ENCODE results near the gene ZNF384. TPM values are rescaled to one million over a fixed set of nuclear protein-coding genes. Genes with fewer than 3 reads are reported as not detected.
"Not testable (repeated sequence)": the region's sequence is repeated elsewhere in the genome, so short reads cannot be mapped to it uniquely, and the experiment has no call there.

The ZNF384 gene
- total and polyA plus RNA-seq, 3 donors from 2014 or later: 78.5 to 94.9 (median 85.1) TPM

DNA sequence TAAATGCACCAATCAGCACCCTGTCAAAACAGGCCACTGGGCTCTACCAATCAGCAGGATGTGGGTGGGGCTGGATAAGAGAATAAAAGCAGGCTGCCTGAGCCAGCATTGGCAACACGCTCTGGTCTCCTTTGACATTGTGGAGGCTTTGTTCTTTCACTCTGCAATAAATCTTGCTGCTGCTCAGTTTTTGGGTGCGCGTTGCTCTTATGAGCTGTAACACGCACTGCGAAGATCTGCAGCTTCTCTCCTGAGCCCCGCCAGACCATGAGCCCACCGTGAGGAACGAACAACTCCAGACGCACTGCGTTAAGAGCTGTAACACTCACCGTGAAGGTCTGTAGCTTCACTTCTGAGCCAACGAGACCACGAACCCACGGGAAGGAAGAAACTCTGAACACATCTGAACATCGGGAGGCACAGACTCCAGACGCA lies 19.8 kb upstream of the ZNF384 start:
- no peaks in the 10 kb centered on the region for H3K9me3 ChIP-seq
- H3K36me3 ChIP-seq (ENCODE audit: low read depth, missing control alignments): no peaks in the 10 kb centered on the region
- no peak overlapping the region for H3K27ac ChIP-seq
- peak overlapping the region in 1 of 2 donors; percentile 38 for H3K4me3 ChIP-seq
- WGBS, 2 donors: 42 to 62% methylated on average over 16 of the region's 16 CpGs
- intact Hi-C loops (cut with DNase I; ENCODE audit: low total_unique reads): no loop called here
- H3K4me1 ChIP-seq: no peaks in the 10 kb centered on the region
- peak; percentile 60 for DNase-seq
- no peaks in the 10 kb centered on the region for H3K27me3 ChIP-seq
- TF ChIP-seq, protein P1, sequence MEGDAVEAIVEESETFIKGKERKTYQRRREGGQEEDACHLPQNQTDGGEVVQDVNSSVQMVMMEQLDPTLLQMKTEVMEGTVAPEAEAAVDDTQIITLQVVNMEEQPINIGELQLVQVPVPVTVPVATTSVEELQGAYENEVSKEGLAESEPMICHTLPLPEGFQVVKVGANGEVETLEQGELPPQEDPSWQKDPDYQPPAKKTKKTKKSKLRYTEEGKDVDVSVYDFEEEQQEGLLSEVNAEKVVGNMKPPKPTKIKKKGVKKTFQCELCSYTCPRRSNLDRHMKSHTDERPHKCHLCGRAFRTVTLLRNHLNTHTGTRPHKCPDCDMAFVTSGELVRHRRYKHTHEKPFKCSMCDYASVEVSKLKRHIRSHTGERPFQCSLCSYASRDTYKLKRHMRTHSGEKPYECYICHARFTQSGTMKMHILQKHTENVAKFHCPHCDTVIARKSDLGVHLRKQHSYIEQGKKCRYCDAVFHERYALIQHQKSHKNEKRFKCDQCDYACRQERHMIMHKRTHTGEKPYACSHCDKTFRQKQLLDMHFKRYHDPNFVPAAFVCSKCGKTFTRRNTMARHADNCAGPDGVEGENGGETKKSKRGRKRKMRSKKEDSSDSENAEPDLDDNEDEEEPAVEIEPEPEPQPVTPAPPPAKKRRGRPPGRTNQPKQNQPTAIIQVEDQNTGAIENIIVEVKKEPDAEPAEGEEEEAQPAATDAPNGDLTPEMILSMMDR (IDR thresholded peaks at IDR 0.05): no peak
- TF ChIP-seq POLR2A (IDR thresholded peaks at IDR 0.05): no peak

DNA sequence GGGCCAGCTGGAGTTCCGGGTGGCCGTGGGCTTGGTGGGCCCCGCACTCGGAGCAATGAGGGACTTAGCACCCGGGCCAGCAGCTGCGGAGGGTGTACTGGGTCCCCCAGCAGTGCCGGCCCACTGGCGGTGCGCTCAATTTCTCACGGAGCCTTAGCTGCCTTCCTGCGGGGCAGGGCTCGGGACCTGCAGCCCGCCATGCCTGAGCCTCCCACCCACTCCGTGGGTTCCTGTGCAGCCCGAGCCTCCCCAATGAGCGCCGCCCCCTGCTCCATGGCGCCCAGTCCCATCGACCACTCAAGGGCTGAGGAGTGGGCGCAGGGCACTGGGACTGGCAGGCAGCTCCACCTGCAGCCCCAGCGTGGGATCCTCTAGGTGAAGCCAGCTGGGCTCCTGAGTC lies 19.2 kb upstream of the ZNF384 start:
- intact Hi-C loops (cut with DNase I; ENCODE audit: low total_unique reads); DNase-seq; H3K27ac ChIP-seq; H3K9me3 ChIP-seq; H3K27me3 ChIP-seq; H3K4me1 ChIP-seq; H3K36me3 ChIP-seq (ENCODE audit: low read depth, missing control alignments): not testable (repeated sequence)
- whole genome bisulfite sequencing, 2 donors: 56 to 83% methylated on average over 8 to 18 of the region's 21 CpGs
- H3K4me3 ChIP-seq: peak overlapping the region in 1 of 2 donors; percentile 49

DNA sequence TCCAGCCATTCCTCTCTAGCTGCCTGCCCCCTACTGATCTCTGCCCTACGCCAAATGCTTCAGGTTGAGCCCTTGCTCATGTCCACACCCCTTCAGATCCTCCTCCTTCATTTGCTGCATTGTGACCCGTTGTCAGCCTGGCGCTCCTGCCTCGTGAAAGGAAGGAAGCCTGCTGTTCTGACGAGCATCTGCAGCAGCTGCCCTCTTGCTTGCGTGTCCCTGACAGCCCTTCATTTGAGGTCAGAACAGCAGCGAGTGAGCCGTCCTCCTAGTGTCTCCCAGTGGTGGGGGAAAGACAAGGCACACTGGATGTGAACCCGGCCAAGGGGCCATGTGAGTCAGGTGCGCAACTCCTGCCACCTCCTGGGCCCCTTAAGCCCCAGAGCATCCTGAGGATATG lies 14.5 kb upstream of the ZNF384 start:
- WGBS, 2 donors: 29 to 38% methylated on average over 9 to 10 of the region's 10 CpGs
- intact Hi-C loops (cut with DNase I; ENCODE audit: low total_unique reads): no loop called here
- TF ChIP-seq, protein P1 (IDR thresholded peaks at IDR 0.05): no peak
- TF ChIP-seq POLR2A (IDR thresholded peaks at IDR 0.05): no peak
- no peaks in the 10 kb centered on the region for H3K36me3 ChIP-seq (ENCODE audit: low read depth, missing control alignments)
- H3K27ac ChIP-seq: no peak overlapping the region
- DNase-seq: no peak
- H3K4me1 ChIP-seq: peaks cover 10% of the 10 kb centered on the region
- no peaks in the 10 kb centered on the region for H3K27me3 ChIP-seq
- H3K9me3 ChIP-seq: no peaks in the 10 kb centered on the region
- H3K4me3 ChIP-seq: no peak overlapping the region

DNA sequence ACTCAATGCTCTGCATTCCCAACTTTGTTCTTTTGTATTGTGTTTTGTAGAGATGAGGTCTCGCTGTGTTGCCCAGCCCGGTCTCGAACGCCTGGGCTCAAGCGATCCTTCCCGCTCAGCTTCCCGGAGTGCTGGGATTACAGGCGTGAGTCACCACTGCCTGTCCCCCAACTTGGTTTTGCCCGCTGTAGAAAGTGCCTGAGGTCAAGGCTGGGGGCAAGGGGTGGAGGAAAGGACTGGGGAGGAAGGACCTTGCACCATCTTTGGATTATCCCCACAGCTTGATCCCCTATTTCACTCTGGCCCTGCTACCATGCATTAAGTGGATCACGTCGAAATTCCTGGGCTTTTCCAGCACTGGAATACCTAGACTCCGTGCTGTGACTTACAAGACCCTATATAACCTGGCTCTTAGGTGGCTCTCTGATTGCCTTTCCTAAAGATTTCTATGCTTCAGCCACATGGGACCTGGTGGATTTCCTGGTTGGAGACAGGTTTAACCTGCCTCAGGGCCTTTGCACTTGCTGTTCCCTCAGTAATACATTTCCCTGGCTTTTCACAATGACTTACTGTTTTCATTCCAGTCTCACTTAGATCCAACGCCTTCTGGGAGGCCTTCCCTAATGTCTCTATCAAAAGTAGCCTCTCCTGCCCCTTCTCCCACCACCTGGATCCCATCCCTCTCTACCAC lies 12.0 kb upstream of the ZNF384 start:
- peak overlapping the region in 1 of 2 donors; percentile 61 for H3K4me3 ChIP-seq
- 19 to 29% methylated on average over 5 to 13 of the region's 13 CpGs for WGBS, 2 donors
- no peaks in the 10 kb centered on the region for H3K36me3 ChIP-seq (ENCODE audit: low read depth, missing control alignments)
- H3K27ac ChIP-seq: no peak overlapping the region
- intact Hi-C loops (cut with DNase I; ENCODE audit: low total_unique reads): no loop called here
- H3K27me3 ChIP-seq: no peaks in the 10 kb centered on the region
- peaks cover 10% of the 10 kb centered on the region for H3K4me1 ChIP-seq
- no peaks in the 10 kb centered on the region for H3K9me3 ChIP-seq
- TF ChIP-seq, protein P1 (IDR thresholded peaks at IDR 0.05): no peak
- TF ChIP-seq POLR2A (IDR thresholded peaks at IDR 0.05): no peak
- no peak for DNase-seq

DNA sequence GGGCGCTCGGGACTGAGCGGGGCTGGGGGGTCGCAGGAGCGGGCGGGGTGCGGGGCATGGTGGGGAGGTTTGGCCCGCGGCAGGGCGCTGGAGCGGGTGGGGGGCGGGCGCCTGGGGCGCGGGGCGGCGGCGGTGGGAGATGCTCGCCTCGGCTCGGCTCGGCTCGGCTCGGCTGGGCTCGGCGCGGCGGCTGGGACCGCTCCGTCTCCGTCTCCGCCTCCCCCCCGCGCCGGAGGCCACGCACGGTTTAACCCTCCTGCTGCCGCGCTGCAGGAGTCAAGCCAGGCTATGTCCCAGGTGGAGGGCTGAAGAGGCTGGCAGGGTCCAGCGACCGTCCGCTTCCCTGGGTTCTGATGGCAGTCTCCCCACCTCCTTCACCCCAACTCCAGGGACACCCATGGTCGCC lies 11.5 kb upstream of the ZNF384 start, which contains the start of gene PIANP:
PIANP (minus strand) TSS at position 170 of the 406 bp plus-strand sequence. CDS start 2,754 bp downstream, outside the sequence.
- TF ChIP-seq, protein P1 (IDR thresholded peaks at IDR 0.05): no peak
- TF ChIP-seq POLR2A (IDR thresholded peaks at IDR 0.05): no peak
- Histone ChIP-seq H3K27ac (no peak within 1 kb of the TSS), H3K27me3 (no peaks in the 10 kb centered on the region), H3K4me3 (peak within 1 kb of the TSS; percentile 51 to 61), H3K4me1 (peaks cover 10% of the 10 kb centered on the region), H3K36me3 (ENCODE audit: low read depth, missing control alignments) (no peaks in the 10 kb centered on the region), H3K9me3 (no peaks in the 10 kb centered on the region)
- intact Hi-C loops (cut with DNase I; ENCODE audit: low total_unique reads): no loop called here
- 0% methylated on average over 2 to 23 of the region's 43 CpGs for WGBS, 2 donors
- peak; percentile 48 for DNase-seq

Measured in testis (tissue), 3 donors.